ENCODE results near the gene PI4KA.

PI4KA gene

GRCh38 chr22:20792966-20793728, 65.5 kb downstream of the PI4KA start:
- H3K36me3 ChIP-seq (ENCODE audit: insufficient read depth, low read length), result no peaks in the 10 kb centered on the region; the same call in 1 of the 2 replicates
- no peaks in the 10 kb centered on the region for H3K4me1 ChIP-seq (ENCODE audit: insufficient read depth, low read length)
- H3K9ac ChIP-seq (ENCODE audit: low read depth, low read length), result no peak overlapping the region
- H3K9me3 ChIP-seq (ENCODE audit: control insufficient read depth, insufficient read depth, low read length), result no peaks in the 10 kb centered on the region

- no peak overlapping the region for H3K9ac ChIP-seq (ENCODE audit: low read depth, low read length)
- H3K9me3 ChIP-seq (ENCODE audit: control insufficient read depth, insufficient read depth, low read length), result no peaks in the 10 kb centered on the region
- H3K4me1 ChIP-seq (ENCODE audit: insufficient read depth, low read length), result no peaks in the 10 kb centered on the region
- H3K36me3 ChIP-seq (ENCODE audit: insufficient read depth, low read length), result no peaks in the 10 kb centered on the region
Observed at GRCh38 chr22:20792221-20792965, 66.2 kb downstream of the PI4KA start.

GRCh38 chr22:20788627-20789344, 69.8 kb downstream of the PI4KA start:
- peaks cover 4% of the 10 kb centered on the region for H3K4me1 ChIP-seq (ENCODE audit: insufficient read depth, low read length)
- H3K36me3 ChIP-seq (ENCODE audit: insufficient read depth, low read length), result no peaks in the 10 kb centered on the region
- no peaks in the 10 kb centered on the region for H3K9me3 ChIP-seq (ENCODE audit: control insufficient read depth, insufficient read depth, low read length)
- H3K9ac ChIP-seq (ENCODE audit: low read depth, low read length), result no peak overlapping the region

- Histone ChIP-seq H3K9ac (ENCODE audit: low read depth, low read length) (no peak overlapping the region), H3K36me3 (ENCODE audit: insufficient read depth, low read length) (no peaks in the 10 kb centered on the region), H3K4me1 (ENCODE audit: insufficient read depth, low read length) (peaks cover 8% of the 10 kb centered on the region), H3K9me3 (ENCODE audit: control insufficient read depth, insufficient read depth, low read length) (no peaks in the 10 kb centered on the region)
Observed at GRCh38 chr22:20787746-20788626, 70.6 kb downstream of the PI4KA start.

- H3K36me3 ChIP-seq (ENCODE audit: insufficient read depth, low read length), result no peaks in the 10 kb centered on the region
- peaks cover 8% of the 10 kb centered on the region for H3K4me1 ChIP-seq (ENCODE audit: insufficient read depth, low read length)
- no peak overlapping the region for H3K9ac ChIP-seq (ENCODE audit: low read depth, low read length)
- H3K9me3 ChIP-seq (ENCODE audit: control insufficient read depth, insufficient read depth, low read length), result no peaks in the 10 kb centered on the region
Observed at GRCh38 chr22:20787223-20787622, 71.4 kb downstream of the PI4KA start.

- H3K9me3 ChIP-seq (ENCODE audit: control insufficient read depth, insufficient read depth, low read length), result no peaks in the 10 kb centered on the region
- no peaks in the 10 kb centered on the region for H3K36me3 ChIP-seq (ENCODE audit: insufficient read depth, low read length)
- peaks cover 8% of the 10 kb centered on the region for H3K4me1 ChIP-seq (ENCODE audit: insufficient read depth, low read length)
- no peak overlapping the region for H3K9ac ChIP-seq (ENCODE audit: low read depth, low read length)
Observed at GRCh38 chr22:20786536-20786979, 72.1 kb downstream of the PI4KA start.

- H3K36me3 ChIP-seq (ENCODE audit: insufficient read depth, low read length), result no peaks in the 10 kb centered on the region
- H3K9ac ChIP-seq (ENCODE audit: low read depth, low read length), result no peak overlapping the region
- no peaks in the 10 kb centered on the region for H3K9me3 ChIP-seq (ENCODE audit: control insufficient read depth, insufficient read depth, low read length)
- peaks cover 8% of the 10 kb centered on the region for H3K4me1 ChIP-seq (ENCODE audit: insufficient read depth, low read length)
Observed at GRCh38 chr22:20786048-20786447, 72.6 kb downstream of the PI4KA start.

- Histone ChIP-seq H3K36me3 (ENCODE audit: insufficient read depth, low read length) (no peaks in the 10 kb centered on the region), H3K9ac (ENCODE audit: low read depth, low read length) (no peak overlapping the region), H3K4me1 (ENCODE audit: insufficient read depth, low read length) (peaks cover 8% of the 10 kb centered on the region), H3K9me3 (ENCODE audit: control insufficient read depth, insufficient read depth, low read length) (no peaks in the 10 kb centered on the region)
Observed at GRCh38 chr22:20785415-20785814, 73.2 kb downstream of the PI4KA start.

GRCh38 chr22:20783844-20784723, 74.5 kb downstream of the PI4KA start:
- H3K9me3 ChIP-seq (ENCODE audit: control insufficient read depth, insufficient read depth, low read length), result no peaks in the 10 kb centered on the region
- peaks cover 12% of the 10 kb centered on the region for H3K4me1 ChIP-seq (ENCODE audit: insufficient read depth, low read length)
- H3K9ac ChIP-seq (ENCODE audit: low read depth, low read length), result no peak overlapping the region
- H3K36me3 ChIP-seq (ENCODE audit: insufficient read depth, low read length), result no peaks in the 10 kb centered on the region

- Histone ChIP-seq H3K9ac (ENCODE audit: low read depth, low read length) (no peak overlapping the region), H3K36me3 (ENCODE audit: insufficient read depth, low read length) (no peaks in the 10 kb centered on the region), H3K9me3 (ENCODE audit: control insufficient read depth, insufficient read depth, low read length) (no peaks in the 10 kb centered on the region), H3K4me1 (ENCODE audit: insufficient read depth, low read length) (peaks cover 12% of the 10 kb centered on the region)
Observed at GRCh38 chr22:20783300-20783673, 75.3 kb downstream of the PI4KA start.

GRCh38 chr22:20782596-20783299, 75.9 kb downstream of the PI4KA start:
- no peaks in the 10 kb centered on the region for H3K36me3 ChIP-seq (ENCODE audit: insufficient read depth, low read length)
- H3K4me1 ChIP-seq (ENCODE audit: insufficient read depth, low read length), result peaks cover 12% of the 10 kb centered on the region
- no peak overlapping the region for H3K9ac ChIP-seq (ENCODE audit: low read depth, low read length)
- no peaks in the 10 kb centered on the region for H3K9me3 ChIP-seq (ENCODE audit: control insufficient read depth, insufficient read depth, low read length)

- Histone ChIP-seq H3K9ac (ENCODE audit: low read depth, low read length) (no peak overlapping the region), H3K36me3 (ENCODE audit: insufficient read depth, low read length) (no peaks in the 10 kb centered on the region), H3K9me3 (ENCODE audit: control insufficient read depth, insufficient read depth, low read length) (no peaks in the 10 kb centered on the region), H3K4me1 (ENCODE audit: insufficient read depth, low read length) (peaks cover 12% of the 10 kb centered on the region)
Observed at GRCh38 chr22:20782083-20782482, 76.5 kb downstream of the PI4KA start.

Measured in ES-I3 (cell line).